ENCODE results near the gene STXBP3.

DNA sequence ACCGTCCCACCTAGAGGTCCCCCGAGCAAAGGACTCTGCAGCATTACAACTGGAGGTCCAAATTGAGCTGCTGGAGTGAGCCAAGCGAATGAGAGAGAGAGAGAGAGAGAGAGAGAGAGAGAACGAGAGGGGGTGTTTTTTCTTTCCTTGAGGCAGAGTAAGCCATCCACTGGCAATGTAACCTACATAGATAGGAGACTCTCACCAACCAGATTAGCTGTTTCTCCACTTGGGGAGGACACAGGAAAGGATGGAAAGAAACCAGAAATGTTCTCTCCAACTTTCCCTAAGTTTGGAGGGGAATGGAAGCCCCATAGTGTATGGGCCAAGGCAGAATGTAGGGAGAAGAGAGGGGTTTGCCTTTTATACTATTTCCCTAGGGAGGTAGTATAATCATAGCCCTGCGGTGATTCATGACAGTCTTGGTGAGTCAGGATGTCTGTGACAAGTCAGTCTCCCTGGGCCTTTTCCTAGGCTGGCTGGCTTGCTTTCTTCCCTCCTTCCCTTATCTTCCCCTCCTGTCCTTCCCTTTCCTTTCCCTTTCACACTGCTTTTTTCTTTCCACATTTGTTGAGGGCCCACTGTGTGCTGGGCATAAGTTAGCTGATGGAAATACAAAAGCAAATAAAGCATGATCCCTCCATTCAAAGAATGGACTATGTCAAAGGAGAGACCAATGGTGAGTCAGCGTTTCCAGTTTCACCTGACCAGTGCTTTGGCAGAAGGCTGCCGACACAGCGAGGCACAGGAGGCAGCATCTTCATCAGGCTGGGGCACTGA, 26.6 kb upstream of the STXBP3 start:
- TF ChIP-seq, protein P1, sequence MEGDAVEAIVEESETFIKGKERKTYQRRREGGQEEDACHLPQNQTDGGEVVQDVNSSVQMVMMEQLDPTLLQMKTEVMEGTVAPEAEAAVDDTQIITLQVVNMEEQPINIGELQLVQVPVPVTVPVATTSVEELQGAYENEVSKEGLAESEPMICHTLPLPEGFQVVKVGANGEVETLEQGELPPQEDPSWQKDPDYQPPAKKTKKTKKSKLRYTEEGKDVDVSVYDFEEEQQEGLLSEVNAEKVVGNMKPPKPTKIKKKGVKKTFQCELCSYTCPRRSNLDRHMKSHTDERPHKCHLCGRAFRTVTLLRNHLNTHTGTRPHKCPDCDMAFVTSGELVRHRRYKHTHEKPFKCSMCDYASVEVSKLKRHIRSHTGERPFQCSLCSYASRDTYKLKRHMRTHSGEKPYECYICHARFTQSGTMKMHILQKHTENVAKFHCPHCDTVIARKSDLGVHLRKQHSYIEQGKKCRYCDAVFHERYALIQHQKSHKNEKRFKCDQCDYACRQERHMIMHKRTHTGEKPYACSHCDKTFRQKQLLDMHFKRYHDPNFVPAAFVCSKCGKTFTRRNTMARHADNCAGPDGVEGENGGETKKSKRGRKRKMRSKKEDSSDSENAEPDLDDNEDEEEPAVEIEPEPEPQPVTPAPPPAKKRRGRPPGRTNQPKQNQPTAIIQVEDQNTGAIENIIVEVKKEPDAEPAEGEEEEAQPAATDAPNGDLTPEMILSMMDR (conservative IDR thresholded peaks at IDR 0.05; ENCODE audit: low read depth, low read length): no peak
- TF ChIP-seq POLR2A (IDR thresholded peaks at IDR 0.05; ENCODE audit: low read depth, low read length) (no peak), MXI1 (IDR thresholded peaks at IDR 0.05; ENCODE audit: borderline replicate concordance, low read depth, low read length) (no peak), RAD21 (IDR thresholded peaks at IDR 0.05; ENCODE audit: low read length) (no peak), RCOR1 (IDR thresholded peaks at IDR 0.05; ENCODE audit: insufficient replicate concordance, low read length) (no peak), MAZ (IDR thresholded peaks at IDR 0.05; ENCODE audit: borderline replicate concordance, low read depth, low read length) (no peak), CEBPB (IDR thresholded peaks at IDR 0.05; ENCODE audit: low read depth, low read length) (no peak), BHLHE40 (IDR thresholded peaks at IDR 0.05; ENCODE audit: low read depth, low read length) (no peak; the same call in 1 of the 2 replicates), RFX5 (IDR thresholded peaks at IDR 0.05; ENCODE audit: low read depth, low read length) (no peak), SMC3 (IDR thresholded peaks at IDR 0.05; ENCODE audit: low read depth, low read length) (no peak), MAFK (IDR thresholded peaks at IDR 0.05; ENCODE audit: low read depth, low read length) (peak; percentile 87)
- TF ChIP-seq, protein P2, sequence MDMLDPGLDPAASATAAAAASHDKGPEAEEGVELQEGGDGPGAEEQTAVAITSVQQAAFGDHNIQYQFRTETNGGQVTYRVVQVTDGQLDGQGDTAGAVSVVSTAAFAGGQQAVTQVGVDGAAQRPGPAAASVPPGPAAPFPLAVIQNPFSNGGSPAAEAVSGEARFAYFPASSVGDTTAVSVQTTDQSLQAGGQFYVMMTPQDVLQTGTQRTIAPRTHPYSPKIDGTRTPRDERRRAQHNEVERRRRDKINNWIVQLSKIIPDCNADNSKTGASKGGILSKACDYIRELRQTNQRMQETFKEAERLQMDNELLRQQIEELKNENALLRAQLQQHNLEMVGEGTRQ (IDR thresholded peaks at IDR 0.05; ENCODE audit: low read depth, low read length): no peak
- TF ChIP-seq, protein P3, sequence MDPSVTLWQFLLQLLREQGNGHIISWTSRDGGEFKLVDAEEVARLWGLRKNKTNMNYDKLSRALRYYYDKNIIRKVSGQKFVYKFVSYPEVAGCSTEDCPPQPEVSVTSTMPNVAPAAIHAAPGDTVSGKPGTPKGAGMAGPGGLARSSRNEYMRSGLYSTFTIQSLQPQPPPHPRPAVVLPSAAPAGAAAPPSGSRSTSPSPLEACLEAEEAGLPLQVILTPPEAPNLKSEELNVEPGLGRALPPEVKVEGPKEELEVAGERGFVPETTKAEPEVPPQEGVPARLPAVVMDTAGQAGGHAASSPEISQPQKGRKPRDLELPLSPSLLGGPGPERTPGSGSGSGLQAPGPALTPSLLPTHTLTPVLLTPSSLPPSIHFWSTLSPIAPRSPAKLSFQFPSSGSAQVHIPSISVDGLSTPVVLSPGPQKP (IDR thresholded peaks at IDR 0.05; ENCODE audit: borderline replicate concordance, low read depth, low read length): no peak

Measured in IMR-90 (cell line).